GM12875 (cell line): Measurements from ENCODE around the gene LZTS2.
"Not testable (repeated sequence)": the region's sequence is repeated elsewhere in the genome, so short reads cannot be mapped to it uniquely, and the experiment has no call there.

Experiments used
- H3K4me3 ChIP-seq: one replicate; pipeline ENCODE4 v1.5.1; 2011; ENCODE audit warnings: low read depth, low read length, control low read depth
- TF ChIP-seq, protein P1 (sequence below): IDR thresholded peaks from 2 replicates; pipeline ENCODE4 v1.5.1; 2011; ENCODE audit warnings: low read depth, mild to moderate bottlenecking, control low read depth, inconsistent platforms, low read length, moderate library complexity, borderline replicate concordance; ENCODE audit not compliant: insufficient read depth

Gene LZTS2

DNA sequence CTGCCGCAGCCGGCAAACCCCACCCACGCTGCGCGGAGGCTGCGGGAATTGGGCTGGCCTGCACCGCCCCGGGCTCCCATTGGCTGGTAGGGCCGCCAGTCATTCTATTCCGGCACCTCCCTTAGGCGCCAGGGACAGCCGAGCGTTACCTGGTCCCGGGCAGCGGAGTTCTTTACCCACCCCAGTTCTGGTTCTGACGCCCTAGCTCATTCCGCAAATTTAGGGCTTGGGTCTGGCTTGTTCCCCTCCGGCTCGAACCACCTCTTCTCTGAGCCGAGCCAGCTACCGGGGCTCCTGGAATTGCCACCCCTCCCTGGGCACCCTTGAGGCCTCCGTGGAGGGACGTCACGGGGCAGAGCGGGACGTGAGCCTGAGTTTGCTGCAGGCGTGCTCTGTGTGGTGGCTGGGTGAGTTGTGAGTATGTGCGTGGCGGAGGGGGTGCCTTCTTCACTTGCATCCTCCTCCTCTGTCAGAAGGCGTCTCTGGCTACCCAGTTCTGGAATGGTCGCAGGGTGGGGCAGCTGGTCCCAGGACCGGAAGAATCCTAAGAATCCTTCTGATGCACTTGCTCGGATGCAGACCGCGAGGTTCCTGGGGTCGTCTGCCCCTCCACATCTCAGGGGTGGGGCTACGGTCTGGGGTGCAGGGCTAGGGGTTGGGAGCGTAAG is 31.7 kb downstream of the LZTS2 start, which contains the start of the genes PDZD7 and SFXN3:
TSS of gene PDZD7 (minus strand) at position 2 of the 668 bp plus-strand sequence. CDS start 910 bp downstream, outside the sequence.
TSS of gene SFXN3 (plus strand) at position 107 of the 668 bp plus-strand sequence. CDS start 3,461 bp downstream, outside the sequence.
- TF ChIP-seq, protein P1, sequence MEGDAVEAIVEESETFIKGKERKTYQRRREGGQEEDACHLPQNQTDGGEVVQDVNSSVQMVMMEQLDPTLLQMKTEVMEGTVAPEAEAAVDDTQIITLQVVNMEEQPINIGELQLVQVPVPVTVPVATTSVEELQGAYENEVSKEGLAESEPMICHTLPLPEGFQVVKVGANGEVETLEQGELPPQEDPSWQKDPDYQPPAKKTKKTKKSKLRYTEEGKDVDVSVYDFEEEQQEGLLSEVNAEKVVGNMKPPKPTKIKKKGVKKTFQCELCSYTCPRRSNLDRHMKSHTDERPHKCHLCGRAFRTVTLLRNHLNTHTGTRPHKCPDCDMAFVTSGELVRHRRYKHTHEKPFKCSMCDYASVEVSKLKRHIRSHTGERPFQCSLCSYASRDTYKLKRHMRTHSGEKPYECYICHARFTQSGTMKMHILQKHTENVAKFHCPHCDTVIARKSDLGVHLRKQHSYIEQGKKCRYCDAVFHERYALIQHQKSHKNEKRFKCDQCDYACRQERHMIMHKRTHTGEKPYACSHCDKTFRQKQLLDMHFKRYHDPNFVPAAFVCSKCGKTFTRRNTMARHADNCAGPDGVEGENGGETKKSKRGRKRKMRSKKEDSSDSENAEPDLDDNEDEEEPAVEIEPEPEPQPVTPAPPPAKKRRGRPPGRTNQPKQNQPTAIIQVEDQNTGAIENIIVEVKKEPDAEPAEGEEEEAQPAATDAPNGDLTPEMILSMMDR: no peak
- H3K4me3 ChIP-seq: peak within 1 kb of the TSS; percentile 44

DNA sequence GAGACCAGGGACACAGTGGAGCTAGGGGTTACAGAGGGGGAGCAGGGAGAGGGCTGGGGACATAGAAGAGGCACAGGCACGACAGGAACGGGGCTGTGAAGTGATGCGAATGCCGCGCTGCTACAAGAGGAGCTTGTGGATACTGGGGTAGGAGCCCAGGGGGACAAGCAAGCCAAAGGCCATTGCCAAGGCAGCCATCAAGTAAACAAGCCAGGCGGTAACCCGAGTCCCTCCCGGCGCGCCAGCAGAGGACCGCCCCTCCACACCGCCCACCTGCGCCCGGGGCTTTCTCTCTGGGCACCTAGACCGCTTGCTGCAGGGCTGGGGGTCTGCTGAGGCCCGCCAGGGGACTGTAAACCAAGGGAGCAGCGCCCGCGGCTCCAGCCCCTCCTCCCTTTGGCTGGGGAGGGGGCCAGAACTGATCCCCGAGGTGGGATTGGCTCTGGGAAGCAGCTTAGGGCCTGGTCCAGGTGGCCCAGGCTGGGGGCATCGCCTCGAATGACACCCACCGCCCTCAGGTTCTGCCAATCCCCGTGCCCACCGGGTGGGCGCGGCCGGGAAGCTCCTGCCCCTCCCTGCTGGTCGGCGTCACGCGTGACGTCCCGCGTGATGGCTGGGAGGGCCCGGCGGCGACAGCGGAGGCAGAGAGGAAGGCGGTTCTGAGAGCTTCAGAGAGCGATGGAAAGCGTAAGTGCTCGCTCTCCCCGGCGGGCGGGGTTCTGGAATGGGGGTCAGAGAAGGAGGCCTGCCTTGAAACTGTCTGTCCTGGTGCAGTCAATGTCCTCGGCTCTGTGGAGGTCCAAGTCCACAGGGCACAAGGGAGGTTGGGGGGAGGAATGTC is 32.4 kb downstream of the LZTS2 start:
- TF ChIP-seq, protein P1: no peak
- H3K4me3 ChIP-seq: peak overlapping the region; percentile 44

DNA sequence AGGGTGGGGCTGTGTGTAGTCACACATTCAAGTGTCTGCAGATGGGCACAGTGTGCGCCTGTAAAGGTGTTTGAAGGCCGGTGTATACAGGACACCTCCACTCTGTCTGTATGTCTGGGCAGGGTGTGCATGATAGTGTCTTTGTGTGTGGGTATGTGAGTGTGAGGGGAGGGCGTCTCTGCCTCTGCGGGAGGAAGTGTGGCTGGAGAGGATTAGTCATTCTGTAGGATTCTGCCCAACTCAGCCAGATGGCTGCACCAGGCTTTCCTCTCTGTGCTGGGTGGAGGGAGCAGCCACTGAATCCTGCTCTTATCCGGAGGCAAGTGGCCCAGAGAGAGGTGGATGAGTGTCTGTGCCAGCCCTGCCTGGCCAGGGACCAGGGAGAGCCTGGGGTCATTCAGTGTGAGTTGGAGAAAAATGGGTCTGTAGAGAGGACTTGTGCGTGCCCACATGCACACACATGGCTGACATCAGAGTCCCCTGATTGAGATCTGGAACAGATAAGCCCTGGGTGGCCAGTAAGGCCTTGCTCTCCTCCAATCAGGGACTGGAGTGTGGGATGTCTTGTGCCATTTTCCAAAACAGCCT is 33.1 kb downstream of the LZTS2 start:
- H3K4me3 ChIP-seq: no peak overlapping the region
- TF ChIP-seq, protein P1: no peak

DNA sequence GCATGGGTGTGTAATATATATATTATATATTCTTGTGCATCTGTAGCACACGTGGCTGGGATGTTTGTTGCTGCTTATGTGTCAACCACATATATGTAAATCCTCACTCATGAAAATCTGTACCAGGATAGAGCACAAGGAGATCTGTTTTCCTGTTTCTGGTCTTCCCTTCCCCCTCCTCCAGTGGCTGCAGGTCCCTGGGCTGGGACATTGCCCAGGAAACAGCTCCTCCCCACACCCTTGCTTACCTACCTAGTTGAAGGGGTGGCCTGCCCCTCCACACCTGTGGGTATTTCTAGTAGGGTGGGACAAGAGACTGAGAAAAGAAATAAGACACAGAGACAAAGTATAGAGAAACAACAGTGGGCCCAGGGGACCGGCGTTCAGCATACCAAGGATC is 33.7 kb downstream of the LZTS2 start:
- TF ChIP-seq, protein P1: no peak
- H3K4me3 ChIP-seq: no peak overlapping the region

DNA sequence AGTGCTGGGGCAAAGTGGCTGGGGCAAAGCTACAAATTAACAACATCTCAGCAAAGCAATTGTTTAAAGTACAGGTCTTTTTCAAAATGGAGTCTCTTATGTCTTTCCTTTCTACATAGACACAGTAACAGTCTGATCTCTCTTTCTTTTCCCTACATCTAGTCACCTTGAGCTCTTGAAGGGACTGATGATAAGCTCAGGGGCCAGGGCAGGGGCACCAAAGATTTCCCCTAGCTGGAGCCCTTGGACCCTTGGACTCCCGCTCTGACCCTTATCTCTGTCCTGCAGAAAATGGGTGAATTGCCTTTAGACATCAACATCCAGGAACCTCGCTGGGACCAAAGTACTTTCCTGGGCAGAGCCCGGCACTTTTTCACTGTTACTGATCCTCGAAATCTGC is 34.8 kb downstream of the LZTS2 start:
- not testable (repeated sequence) for H3K4me3 ChIP-seq

DNA sequence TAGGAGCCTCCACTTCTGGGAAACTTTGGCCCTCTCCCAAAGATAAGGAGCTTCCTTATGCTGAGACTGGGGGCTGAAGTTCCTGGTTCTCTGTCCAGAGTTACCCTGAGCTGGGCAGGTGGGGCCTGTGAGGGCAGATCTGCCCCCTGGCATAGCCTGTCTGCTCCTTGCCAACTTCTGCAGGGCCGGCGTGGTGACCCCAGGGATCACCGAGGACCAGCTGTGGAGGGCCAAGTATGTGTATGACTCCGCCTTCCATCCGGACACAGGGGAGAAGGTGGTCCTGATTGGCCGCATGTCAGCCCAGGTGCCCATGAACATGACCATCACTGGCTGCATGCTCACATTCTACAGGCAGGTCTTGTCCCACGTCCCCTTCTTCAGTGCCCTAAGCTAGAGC is 35.7 kb downstream of the LZTS2 start:
- TF ChIP-seq, protein P1: no peak
- H3K4me3 ChIP-seq: no peak overlapping the region

DNA sequence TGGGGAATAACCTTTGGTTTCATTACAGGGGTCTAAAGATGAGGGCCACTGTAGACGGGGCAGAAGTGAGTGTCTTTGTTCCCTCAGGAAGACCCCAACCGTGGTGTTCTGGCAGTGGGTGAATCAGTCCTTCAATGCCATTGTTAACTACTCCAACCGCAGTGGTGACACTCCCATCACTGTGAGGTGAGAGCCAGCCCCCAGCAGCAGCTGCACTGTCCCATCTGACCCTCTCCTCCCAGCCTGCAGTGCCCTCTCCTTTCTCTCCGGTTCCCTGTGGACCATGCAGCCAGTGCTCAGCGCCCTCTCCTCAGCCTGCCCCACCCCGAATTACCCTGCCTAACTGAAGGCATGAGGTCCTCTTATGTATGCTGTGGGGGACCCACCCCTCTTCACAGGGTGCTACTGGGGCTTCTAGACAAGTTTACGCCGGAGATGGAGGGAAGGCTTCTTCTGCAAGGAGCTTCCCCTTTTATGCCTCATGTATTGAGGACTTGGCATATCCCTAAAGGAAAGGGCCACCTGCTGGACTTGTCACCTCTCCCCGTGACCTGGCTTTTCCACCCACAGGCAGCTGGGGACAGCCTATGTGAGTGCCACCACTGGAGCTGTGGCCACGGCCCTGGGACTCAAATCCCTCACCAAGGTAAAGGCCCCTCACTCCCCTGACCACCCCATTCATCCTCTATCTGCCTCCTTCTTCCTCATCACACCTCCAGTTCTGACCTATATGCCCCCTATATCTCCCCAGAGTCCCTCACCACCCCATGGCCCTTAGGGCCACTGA is 36.5 kb downstream of the LZTS2 start:
- TF ChIP-seq, protein P1: no peak
- no peak overlapping the region for H3K4me3 ChIP-seq
